Activated CD4-positive, alpha-beta T cell treated with anti-CD3 and anti-CD28 coated beads for 36 hours (primary cell): Measurements from ENCODE around the gene CMSS1. TPM values are rescaled to one million over a fixed set of nuclear protein-coding genes. Genes with fewer than 3 reads are reported as not detected.

Experiments used
- ATAC-seq: fragments of 200-7000 bp; cut with Tn5 transposase; one replicate; pipeline ENCODE4 v1.10.0; 2021; ENCODE audit warnings: mild to moderate bottlenecking, moderate library complexity
- CTCF ChIA-PET: fragments of 350-600 bp; sonication (Branson Sonifier 250); formaldehyde crosslinking; loops from one replicate; lab custom pipeline; 2021; ENCODE audit warnings: antibody characterized with exemption; lab: Charles Lee
- POLR2A ChIA-PET: fragments of 350-600 bp; sonication (Branson Sonifier 250); formaldehyde crosslinking; loops from one replicate; lab custom pipeline; 2021; ENCODE audit warnings: antibody characterized with exemption, inconsistent platforms; lab: Charles Lee
- DNase-seq: peaks from one replicate; pipeline ENCODE4 v3.0.0-alpha.2; 2020
- H3K27ac Mint-ChIP-seq: one replicate; pipeline ENCODE4 v1.8.0; 2021; ENCODE audit warnings: mixed read lengths
- H3K27me3 Mint-ChIP-seq: one replicate; pipeline ENCODE4 v1.8.0; 2021; ENCODE audit warnings: mixed read lengths
- H3K36me3 Mint-ChIP-seq: one replicate; pipeline ENCODE4 v1.8.0; 2021; ENCODE audit warnings: low read depth, mixed read lengths
- H3K4me1 Mint-ChIP-seq: one replicate; pipeline ENCODE4 v1.8.0; 2021; ENCODE audit warnings: mixed read lengths
- H3K4me3 Mint-ChIP-seq: one replicate; pipeline ENCODE4 v1.8.0; 2021; ENCODE audit warnings: mild to moderate bottlenecking, moderate library complexity, mixed read lengths
- H3K9me3 Mint-ChIP-seq: one replicate; pipeline ENCODE4 v1.8.0; 2021; ENCODE audit warnings: low read depth, mixed read lengths
- intact Hi-C, 2 experiments: fragments of 100-400 bp; cut with DNase I in 1 of 2; cut with micrococcal nuclease in 1 of 2; formaldehyde crosslinking; loops; one replicate each; pipeline versions ENCODE4 v1.14.2 to v1.15.1; 2022 to 2024; cut with DNase I, micrococcal nuclease
- total RNA-seq, 2 experiments: library from RNA; stranded (reverse); gene quantifications; one replicate each; pipeline ENCODE4 v1.2.3, GENCODE V29; 2021

The CMSS1 gene
- total RNA-seq, 2 experiments from 2014 or later, result 94.0 to 96.3 TPM

- ChIA-PET CTCF (no interaction called here), POLR2A (no interaction called here)
- H3K4me3 Mint-ChIP-seq, result no peak overlapping the region
- intact Hi-C loops, result no loop called here
- H3K4me1 Mint-ChIP-seq, result no peaks in the 10 kb centered on the region
- H3K9me3 Mint-ChIP-seq, result no peaks in the 10 kb centered on the region
- H3K27ac Mint-ChIP-seq, result no peak overlapping the region
- H3K36me3 Mint-ChIP-seq, result peaks cover 9% of the 10 kb centered on the region
- H3K27me3 Mint-ChIP-seq, result no peaks in the 10 kb centered on the region
- ATAC-seq, result no peak
- DNase-seq, result no peak
Observed at GRCh38 chr3:100023150-100023549, 205.5 kb downstream of the CMSS1 start.

GRCh38 chr3:100023595-100023994 lies 205.9 kb downstream of the CMSS1 start:
- POLR2A ChIA-PET, result no interaction called here

GRCh38 chr3:100024520-100025303 lies 207.1 kb downstream of the CMSS1 start:
- DNase-seq (no peak), ATAC-seq (no peak)
- CTCF ChIA-PET, result interaction anchor here (1.1 kb wide), 1 partner anchor 35 kb away, joined by 4 read pairs; no protein-coding TSS in a partner anchor
- Mint-ChIP-seq H3K9me3 (no peaks in the 10 kb centered on the region), H3K4me1 (no peaks in the 10 kb centered on the region), H3K36me3 (peaks cover 9% of the 10 kb centered on the region), H3K27me3 (no peaks in the 10 kb centered on the region), H3K4me3 (no peak overlapping the region), H3K27ac (no peak overlapping the region)
- intact Hi-C loops, result no loop called here
- POLR2A ChIA-PET, result no interaction called here

More at GRCh38 chr3:100023595-100023994, 205.9 kb downstream of the CMSS1 start:
- no peak overlapping the region for H3K27ac Mint-ChIP-seq
- no peak for DNase-seq
- H3K4me3 Mint-ChIP-seq, result no peak overlapping the region
- H3K9me3 Mint-ChIP-seq, result no peaks in the 10 kb centered on the region
- H3K4me1 Mint-ChIP-seq, result no peaks in the 10 kb centered on the region
- intact Hi-C loops, result no loop called here
- peaks cover 9% of the 10 kb centered on the region for H3K36me3 Mint-ChIP-seq
- H3K27me3 Mint-ChIP-seq, result no peaks in the 10 kb centered on the region
- CTCF ChIA-PET, result interaction anchor here (1.1 kb wide), 1 partner anchor 34 kb away, joined by 4 read pairs; no protein-coding TSS in a partner anchor
- no peak for ATAC-seq

GRCh38 chr3:100027321-100027720 lies 209.7 kb downstream of the CMSS1 start:
- POLR2A ChIA-PET, result no interaction called here
- Mint-ChIP-seq H3K36me3 (peaks cover 9% of the 10 kb centered on the region), H3K27me3 (no peaks in the 10 kb centered on the region), H3K4me3 (no peak overlapping the region), H3K9me3 (no peaks in the 10 kb centered on the region), H3K27ac (no peak overlapping the region), H3K4me1 (peaks cover 8% of the 10 kb centered on the region)
- no peak for ATAC-seq
- CTCF ChIA-PET, result no interaction called here
- intact Hi-C loops, result no loop called here
- DNase-seq, result no peak

GRCh38 chr3:100029052-100029451 lies 211.4 kb downstream of the CMSS1 start:
- CTCF ChIA-PET, result interaction anchor here (0.7 to 1.2 kb wide), 2 partner anchors 146 to 197 kb away, joined by 3 read pairs; no protein-coding TSS in a partner anchor
- Mint-ChIP-seq H3K36me3 (peaks cover 2% of the 10 kb centered on the region), H3K27me3 (no peaks in the 10 kb centered on the region), H3K27ac (no peak overlapping the region), H3K4me3 (no peak overlapping the region), H3K4me1 (peaks cover 9% of the 10 kb centered on the region), H3K9me3 (no peaks in the 10 kb centered on the region)
- intact Hi-C loops, result no loop called here
- no peak for DNase-seq
- ATAC-seq, result no peak
- POLR2A ChIA-PET, result no interaction called here

GRCh38 chr3:100029689-100030088 lies 212.0 kb downstream of the CMSS1 start:
- Mint-ChIP-seq H3K27me3 (no peaks in the 10 kb centered on the region), H3K9me3 (no peaks in the 10 kb centered on the region), H3K4me3 (no peak overlapping the region), H3K27ac (no peak overlapping the region), H3K36me3 (peaks cover 2% of the 10 kb centered on the region), H3K4me1 (peaks cover 9% of the 10 kb centered on the region)
- intact Hi-C loops, result no loop called here
- ChIA-PET POLR2A (no interaction called here), CTCF (interaction anchor here (0.6 to 1.2 kb wide), 2 partner anchors 159 to 198 kb away, joined by 3 read pairs; no protein-coding TSS in a partner anchor)
- peak; percentile 68 for ATAC-seq
- no peak for DNase-seq

GRCh38 chr3:100030346-100030745 lies 212.7 kb downstream of the CMSS1 start:
- Mint-ChIP-seq H3K27ac (no peak overlapping the region), H3K4me3 (no peak overlapping the region), H3K27me3 (no peaks in the 10 kb centered on the region), H3K4me1 (peaks cover 9% of the 10 kb centered on the region), H3K9me3 (no peaks in the 10 kb centered on the region), H3K36me3 (peaks cover 2% of the 10 kb centered on the region)
- ChIA-PET POLR2A (no interaction called here), CTCF (interaction anchor here (0.6 to 1.9 kb wide), 2 partner anchors 13 to 94 kb away, joined by 3 to 6 read pairs; no protein-coding TSS in a partner anchor)
- ATAC-seq (peak; percentile 42), DNase-seq (no peak)
- intact Hi-C loops, result no loop called here

GRCh38 chr3:100030914-100031425 lies 213.3 kb downstream of the CMSS1 start:
- Mint-ChIP-seq H3K27ac (no peak overlapping the region), H3K36me3 (peaks cover 2% of the 10 kb centered on the region), H3K27me3 (no peaks in the 10 kb centered on the region), H3K4me1 (peaks cover 9% of the 10 kb centered on the region), H3K4me3 (no peak overlapping the region), H3K9me3 (no peaks in the 10 kb centered on the region)
- ATAC-seq (no peak), DNase-seq (no peak)
- POLR2A ChIA-PET, result no interaction called here
- intact Hi-C loops, result no loop called here
- CTCF ChIA-PET, result interaction anchor here (0.6 to 1.9 kb wide), 2 partner anchors 13 to 94 kb away, joined by 3 to 6 read pairs; no protein-coding TSS in a partner anchor

GRCh38 chr3:100032243-100032642 lies 214.6 kb downstream of the CMSS1 start:
- no peaks in the 10 kb centered on the region for H3K27me3 Mint-ChIP-seq
- H3K27ac Mint-ChIP-seq, result no peak overlapping the region
- H3K4me1 Mint-ChIP-seq, result peaks cover 9% of the 10 kb centered on the region
- DNase-seq (no peak), ATAC-seq (no peak)
- ChIA-PET CTCF (interaction anchor here (1.2 kb wide), 1 partner anchor 222 kb away, joined by 3 read pairs; no protein-coding TSS in a partner anchor), POLR2A (interaction anchor here (0.6 kb wide), 1 partner anchor 16 kb away, joined by 5 read pairs; no protein-coding TSS in a partner anchor)
- peaks cover 2% of the 10 kb centered on the region for H3K36me3 Mint-ChIP-seq
- H3K4me3 Mint-ChIP-seq, result no peak overlapping the region
- no peaks in the 10 kb centered on the region for H3K9me3 Mint-ChIP-seq
- intact Hi-C loops, result no loop called here

- no peak for ATAC-seq
- peaks cover 9% of the 10 kb centered on the region for H3K4me1 Mint-ChIP-seq
- no peaks in the 10 kb centered on the region for H3K9me3 Mint-ChIP-seq
- no peaks in the 10 kb centered on the region for H3K27me3 Mint-ChIP-seq
- H3K4me3 Mint-ChIP-seq, result no peak overlapping the region
- H3K27ac Mint-ChIP-seq, result no peak overlapping the region
- intact Hi-C loops, result no loop called here
- H3K36me3 Mint-ChIP-seq, result peaks cover 2% of the 10 kb centered on the region
- CTCF ChIA-PET, result interaction anchor here (0.6 kb wide), 1 partner anchor 25 kb away, joined by 3 read pairs; no protein-coding TSS in a partner anchor
- POLR2A ChIA-PET, result no interaction called here
- no peak for DNase-seq
Observed at GRCh38 chr3:100033184-100033583, 215.5 kb downstream of the CMSS1 start.

GRCh38 chr3:100033903-100034471 lies 216.3 kb downstream of the CMSS1 start:
- ATAC-seq, result no peak
- H3K9me3 Mint-ChIP-seq, result no peaks in the 10 kb centered on the region
- no peak for DNase-seq
- ChIA-PET CTCF (interaction anchor here (0.6 kb wide), 1 partner anchor 24 kb away, joined by 3 read pairs; no protein-coding TSS in a partner anchor), POLR2A (no interaction called here)
- H3K4me1 Mint-ChIP-seq, result peaks cover 9% of the 10 kb centered on the region
- intact Hi-C loops, result no loop called here
- no peak overlapping the region for H3K4me3 Mint-ChIP-seq
- H3K27me3 Mint-ChIP-seq, result no peaks in the 10 kb centered on the region
- no peak overlapping the region for H3K27ac Mint-ChIP-seq
- H3K36me3 Mint-ChIP-seq, result peaks cover 2% of the 10 kb centered on the region
